ENCODE measurements around the gene HPS5.

The HPS5 gene

DNA sequence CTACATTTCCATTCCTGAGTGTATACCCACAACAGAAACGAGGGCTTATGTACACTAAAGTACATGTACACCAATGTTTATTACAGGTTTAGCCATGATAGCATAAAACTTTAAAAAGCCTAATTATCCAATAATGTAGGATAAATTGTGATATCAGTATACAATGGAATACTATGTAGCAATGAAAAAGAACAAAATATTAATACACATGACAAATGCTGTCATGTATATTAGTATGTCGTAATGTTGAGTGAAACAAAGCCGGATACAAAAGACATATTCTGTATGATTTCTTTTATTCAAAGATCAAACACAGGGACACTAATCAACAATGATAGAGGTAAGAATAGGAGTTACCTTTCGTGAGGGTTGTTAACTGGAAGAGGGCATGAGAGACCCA, 88.0 kb downstream of the HPS5 start:
- DNase-seq, result no peak

DNA sequence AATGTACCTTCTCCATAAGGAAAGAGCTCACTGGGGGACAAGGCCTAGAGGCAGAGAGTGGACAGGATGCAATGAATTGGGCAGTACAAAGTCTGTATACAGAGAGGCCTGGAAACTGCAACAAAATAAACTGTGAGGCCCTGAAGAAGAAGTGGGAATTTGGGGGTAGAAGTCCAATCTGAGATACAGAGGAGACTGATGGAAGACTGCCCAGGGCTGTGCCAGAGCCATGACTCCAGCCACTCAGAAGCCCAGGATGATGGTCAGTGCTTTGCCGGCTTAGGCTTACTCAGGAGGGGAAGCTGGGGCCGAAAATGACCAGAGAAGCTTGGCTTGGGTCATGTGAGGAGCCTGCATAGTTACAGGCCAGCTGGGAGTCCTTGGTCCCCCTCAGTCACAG, 91.1 kb downstream of the HPS5 start:
- no peak for DNase-seq

DNA sequence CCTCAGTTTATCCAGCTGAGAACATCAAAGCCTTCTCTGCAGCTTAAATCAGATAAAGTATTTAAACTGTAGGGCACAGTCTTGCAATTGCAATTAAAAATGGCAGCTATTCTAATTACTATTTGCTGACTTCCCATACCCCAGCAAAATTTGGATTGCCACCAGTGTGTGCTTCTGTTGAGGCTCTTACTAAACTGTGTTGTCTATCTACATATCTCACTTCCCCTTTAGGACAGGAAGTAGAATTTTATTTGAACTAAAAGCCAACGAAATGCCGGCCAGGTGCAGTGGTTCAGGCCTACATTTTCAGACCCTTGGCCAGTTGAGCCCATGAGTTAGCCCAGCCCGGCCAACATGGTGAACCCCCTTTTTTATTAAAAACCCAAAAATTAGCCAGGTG, 92.4 kb downstream of the HPS5 start:
- no peak for DNase-seq

Data from NCI-H1105 treated with DMSO at 0.1 percent for 48 hours (cell line).